Measurements from ENCODE around the gene NUBP2.

The NUBP2 gene

GRCh38 chr16:1754204-1754603, 28.6 kb upstream of the NUBP2 start:
- DNase-seq, result no peak
- no peak overlapping the region for H3K4me3 ChIP-seq
- H3K9me3 ChIP-seq, result no peaks in the 10 kb centered on the region
- no peaks in the 10 kb centered on the region for H3K27me3 ChIP-seq
- H3K36me3 ChIP-seq, result peaks cover 39 to 79% (median 53%) of the 10 kb centered on the region in 3 donors
- intact Hi-C loops (cut with DNase I; ENCODE audit: low total_unique reads), result no loop called here
- TF ChIP-seq CTCF (IDR thresholded peaks at IDR 0.05), result no peak
- H3K27ac ChIP-seq, result no peak overlapping the region
- H3K4me1 ChIP-seq, result no peaks in the 10 kb centered on the region

GRCh38 chr16:1757714-1758461, 24.9 kb upstream of the NUBP2 start:
- intact Hi-C loops (cut with DNase I; ENCODE audit: low total_unique reads), result no loop called here
- H3K36me3 ChIP-seq, result peaks cover 41 to 81% (median 60%) of the 10 kb centered on the region in 3 donors
- no peak for TF ChIP-seq CTCF (IDR thresholded peaks at IDR 0.05)

GRCh38 chr16:1758923-1759322, 23.8 kb upstream of the NUBP2 start:
- no peak for TF ChIP-seq CTCF (IDR thresholded peaks at IDR 0.05)
- no peak for DNase-seq
- Histone ChIP-seq H3K27me3 (no peaks in the 10 kb centered on the region), H3K36me3 (peaks cover 46 to 84% (median 69%) of the 10 kb centered on the region in 3 donors), H3K9me3 (no peaks in the 10 kb centered on the region), H3K4me3 (no peak overlapping the region), H3K4me1 (no peaks in the 10 kb centered on the region), H3K27ac (no peak overlapping the region)
- intact Hi-C loops (cut with DNase I; ENCODE audit: low total_unique reads), result no loop called here

More at GRCh38 chr16:1757714-1758461, 24.9 kb upstream of the NUBP2 start:
- no peak for DNase-seq
- H3K9me3 ChIP-seq, result no peaks in the 10 kb centered on the region
- no peak overlapping the region for H3K27ac ChIP-seq
- no peaks in the 10 kb centered on the region for H3K4me1 ChIP-seq
- H3K4me3 ChIP-seq, result no peak overlapping the region
- H3K27me3 ChIP-seq, result no peaks in the 10 kb centered on the region

GRCh38 chr16:1759511-1759910, 23.2 kb upstream of the NUBP2 start:
- H3K27me3 ChIP-seq, result no peaks in the 10 kb centered on the region
- no peak overlapping the region for H3K4me3 ChIP-seq
- no peak for DNase-seq
- intact Hi-C loops (cut with DNase I; ENCODE audit: low total_unique reads), result no loop called here
- H3K36me3 ChIP-seq, result peaks cover 48 to 84% (median 74%) of the 10 kb centered on the region in 3 donors
- no peak overlapping the region for H3K27ac ChIP-seq
- no peak for TF ChIP-seq CTCF (IDR thresholded peaks at IDR 0.05)
- no peaks in the 10 kb centered on the region for H3K4me1 ChIP-seq
- H3K9me3 ChIP-seq, result no peaks in the 10 kb centered on the region

- Histone ChIP-seq H3K9me3 (no peaks in the 10 kb centered on the region), H3K4me3 (no peak overlapping the region), H3K27me3 (no peaks in the 10 kb centered on the region), H3K27ac (no peak overlapping the region), H3K36me3 (peaks cover 54 to 88% (median 84%) of the 10 kb centered on the region in 3 donors), H3K4me1 (no peaks in the 10 kb centered on the region)
- DNase-seq, result no peak
- intact Hi-C loops (cut with DNase I; ENCODE audit: low total_unique reads), result no loop called here
- TF ChIP-seq CTCF (IDR thresholded peaks at IDR 0.05), result no peak
These were observed 21.8 kb upstream of the NUBP2 start for GRCh38 chr16:1760911-1761310.

Data from tibial artery (tissue), 4 donors.